ENCODE measurements around the gene SSR3.

SSR3 gene

GRCh38 chr3:156491192-156491591, 63.7 kb downstream of the SSR3 start:
- DNase-seq (ENCODE audit: low read depth in 3 of 3): no peak

Measured in stimulated activated CD4-positive, alpha-beta T cell treated with anti-CD3 and anti-CD28 coated beads, TNF-alpha, amount 100 ng/mL, for 24 hours (primary cell).